Neuron (in vitro differentiated cells): Measurements from ENCODE around the gene DTWD2.

Experiments
- H2AFZ ChIP-seq: one replicate; pipeline ENCODE4 v1.6.1; 2013; ENCODE audit warnings: low read depth, mild to moderate bottlenecking, inconsistent platforms, low read length, moderate library complexity
- H3K27me3 ChIP-seq: one replicate; pipeline ENCODE4 v1.6.1; 2013; ENCODE audit warnings: low read length; ENCODE audit not compliant: insufficient read depth
- H3K36me3 ChIP-seq: one replicate; pipeline ENCODE4 v1.6.1; 2013; ENCODE audit warnings: low read length; ENCODE audit not compliant: insufficient read depth
- H3K4me1 ChIP-seq: one replicate; pipeline ENCODE4 v1.6.1; 2013; ENCODE audit warnings: low read length; ENCODE audit not compliant: insufficient read depth
- H3K4me3 ChIP-seq: 2 replicates; pipeline ENCODE4 v1.5.1; 2013; ENCODE audit warnings: mild to moderate bottlenecking, low read length, moderate library complexity
- H3K9me3 ChIP-seq: one replicate; pipeline ENCODE4 v1.6.1; 2013; ENCODE audit warnings: low read length

DTWD2 gene

GRCh38 chr5:118802335-118802734 lies 186.0 kb downstream of the DTWD2 start:
- peaks cover 3% of the 10 kb centered on the region for H3K4me1 ChIP-seq
- no peak overlapping the region for H3K4me3 ChIP-seq

GRCh38 chr5:118796081-118796480 lies 192.3 kb downstream of the DTWD2 start:
- no peaks in the 10 kb centered on the region for H3K27me3 ChIP-seq
- no peak overlapping the region for H2AFZ ChIP-seq
- H3K36me3 ChIP-seq, result no peaks in the 10 kb centered on the region
- H3K4me1 ChIP-seq, result peaks cover 10% of the 10 kb centered on the region
- no peaks in the 10 kb centered on the region for H3K9me3 ChIP-seq
- H3K4me3 ChIP-seq, result no peak overlapping the region

More at GRCh38 chr5:118802335-118802734, 186.0 kb downstream of the DTWD2 start:
- Histone ChIP-seq H2AFZ (no peak overlapping the region), H3K27me3 (no peaks in the 10 kb centered on the region), H3K9me3 (no peaks in the 10 kb centered on the region), H3K36me3 (no peaks in the 10 kb centered on the region)

- H3K9me3 ChIP-seq, result no peaks in the 10 kb centered on the region
- no peak overlapping the region for H3K4me3 ChIP-seq
- peaks cover 8% of the 10 kb centered on the region for H3K4me1 ChIP-seq
- H2AFZ ChIP-seq, result no peak overlapping the region
- H3K27me3 ChIP-seq, result no peaks in the 10 kb centered on the region
- H3K36me3 ChIP-seq, result no peaks in the 10 kb centered on the region
These were observed 194.1 kb downstream of the DTWD2 start for GRCh38 chr5:118794281-118794680.

DNA sequence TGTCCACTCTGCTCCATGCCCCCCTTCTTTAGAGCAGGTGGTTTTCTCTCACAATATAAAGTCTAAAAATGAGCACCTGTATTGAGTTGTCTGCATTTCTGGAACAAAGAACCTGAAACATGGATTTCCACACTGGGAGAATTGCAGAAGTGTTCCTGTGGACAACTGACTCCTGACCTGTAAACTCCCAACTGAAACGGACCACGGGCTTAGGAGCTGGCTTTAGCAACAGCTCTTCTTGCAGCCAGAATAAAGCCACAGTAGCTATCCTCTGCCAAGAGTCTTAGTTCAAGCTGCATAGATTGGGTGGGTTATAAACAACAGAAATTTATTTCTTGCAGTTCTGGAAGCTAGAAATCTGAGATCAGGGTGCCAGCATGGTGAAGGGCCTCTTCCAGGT lies 194.7 kb downstream of the DTWD2 start:
- no peaks in the 10 kb centered on the region for H3K9me3 ChIP-seq
- no peak overlapping the region for H3K4me3 ChIP-seq
- no peaks in the 10 kb centered on the region for H3K27me3 ChIP-seq
- no peak overlapping the region for H2AFZ ChIP-seq
- no peaks in the 10 kb centered on the region for H3K36me3 ChIP-seq
- peaks cover 8% of the 10 kb centered on the region for H3K4me1 ChIP-seq

GRCh38 chr5:118793091-118793490 lies 195.3 kb downstream of the DTWD2 start:
- no peaks in the 10 kb centered on the region for H3K27me3 ChIP-seq
- H3K4me3 ChIP-seq, result no peak overlapping the region
- H3K36me3 ChIP-seq, result no peaks in the 10 kb centered on the region
- no peaks in the 10 kb centered on the region for H3K9me3 ChIP-seq
- H3K4me1 ChIP-seq, result peaks cover 8% of the 10 kb centered on the region
- H2AFZ ChIP-seq, result no peak overlapping the region

GRCh38 chr5:118791926-118792734 lies 196.2 kb downstream of the DTWD2 start:
- Histone ChIP-seq H3K4me1 (peaks cover 8% of the 10 kb centered on the region), H3K36me3 (no peaks in the 10 kb centered on the region), H3K27me3 (no peaks in the 10 kb centered on the region), H3K4me3 (no peak overlapping the region), H2AFZ (peak overlapping the region; percentile 77), H3K9me3 (no peaks in the 10 kb centered on the region)

DNA sequence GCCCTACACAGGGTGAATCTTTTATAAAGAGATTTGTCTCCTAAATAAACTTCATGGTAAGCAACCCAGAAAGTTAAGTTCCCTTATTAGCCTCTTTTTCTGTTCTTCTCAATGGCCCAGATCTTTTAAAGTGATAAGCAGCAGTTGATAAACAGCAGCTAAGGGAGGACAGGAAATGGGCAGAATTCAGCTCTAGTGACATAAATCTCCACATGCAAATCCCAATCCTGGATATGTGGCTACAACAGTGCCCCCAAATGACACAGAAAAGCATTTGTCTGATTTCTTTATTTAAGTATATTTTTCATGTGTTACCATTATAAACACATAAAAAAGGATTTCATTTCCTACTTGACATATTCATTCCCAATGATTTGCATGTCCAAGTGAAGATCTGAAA lies 199.0 kb downstream of the DTWD2 start:
- no peaks in the 10 kb centered on the region for H3K9me3 ChIP-seq
- no peaks in the 10 kb centered on the region for H3K27me3 ChIP-seq
- H3K36me3 ChIP-seq, result no peaks in the 10 kb centered on the region
- H3K4me3 ChIP-seq, result no peak overlapping the region
- peaks cover 3% of the 10 kb centered on the region for H3K4me1 ChIP-seq
- H2AFZ ChIP-seq, result no peak overlapping the region

DNA sequence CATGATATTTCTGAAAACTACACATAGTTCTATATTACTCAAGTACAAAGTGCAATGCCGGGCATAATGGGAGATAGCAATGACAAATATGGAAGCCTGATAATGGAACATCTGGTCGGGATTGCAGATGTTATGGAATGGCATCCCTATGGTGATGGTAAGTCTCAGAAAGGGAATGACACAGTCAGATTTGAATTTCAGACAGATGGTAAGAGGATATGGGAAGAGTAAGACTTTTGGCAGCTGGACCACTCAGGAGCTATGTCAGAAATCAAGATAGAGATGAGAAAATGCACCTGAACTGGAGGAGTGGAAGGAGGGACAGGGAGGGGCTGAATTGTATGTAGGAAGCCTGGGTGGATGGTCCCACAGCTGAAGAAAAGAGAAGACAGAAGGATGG lies 200.0 kb downstream of the DTWD2 start:
- peaks cover 3% of the 10 kb centered on the region for H3K4me1 ChIP-seq
- H3K9me3 ChIP-seq, result no peaks in the 10 kb centered on the region
- H3K36me3 ChIP-seq, result no peaks in the 10 kb centered on the region
- H2AFZ ChIP-seq, result no peak overlapping the region
- no peaks in the 10 kb centered on the region for H3K27me3 ChIP-seq
- H3K4me3 ChIP-seq, result no peak overlapping the region
